Colonic mucosa (tissue), 4 donors: ENCODE results near the gene ARHGAP22. TPM values are rescaled to one million over a fixed set of nuclear protein-coding genes. Genes with fewer than 3 reads are reported as not detected.

Source experiments
- DNase-seq: peaks from one replicate; pipeline ENCODE4 v3.0.0-alpha.2; 2020
- H3K27ac ChIP-seq: fragments of 200-600 bp; one replicate; pipeline ENCODE4 v1.8.0; 2021
- H3K27me3 ChIP-seq: fragments of 200-600 bp; one replicate; pipeline ENCODE4 v1.8.0; 2021
- H3K36me3 ChIP-seq: fragments of 200-600 bp; one replicate; pipeline ENCODE4 v1.8.0; 2021
- H3K4me1 ChIP-seq: fragments of 200-600 bp; one replicate; pipeline ENCODE4 v1.8.0; 2021; ENCODE audit warnings: mild to moderate bottlenecking
- H3K4me3 ChIP-seq: fragments of 200-600 bp; one replicate; pipeline ENCODE4 v1.8.0; 2021
- H3K9ac ChIP-seq, 2 donors: one replicate each; pipeline ENCODE4 v1.7.0; 2013; ENCODE audit warnings: control low read depth in 2 of 2, low read depth in 2 of 2, low read length in 2 of 2
- H3K9me3 ChIP-seq: fragments of 200-600 bp; one replicate; pipeline ENCODE4 v1.8.0; 2021
- intact Hi-C: fragments of 100-400 bp; cut with DNase I; formaldehyde crosslinking; loops from one replicate; pipeline ENCODE4 v1.14.1; 2022
- total RNA-seq, 2 donors: library from RNA; stranded (reverse); fragmentation: NEBNext Ultra II Directional in 1 of 2; extraction: Animal tissue kit (Norgen Biotek cat#: 25700) in 1 of 2; gene quantifications; one replicate each; pipeline ENCODE4 v1.2.1, GENCODE V29; 2021
- TF ChIP-seq, protein P1 (sequence below): fragments of 200-600 bp; IDR thresholded peaks from one replicate; pipeline ENCODE4 v1.8.0; 2022; ENCODE audit warnings: antibody characterized with exemption, mild to moderate bottlenecking
- donor health status: healthy.
- donor health status: DM: no; HTN: no; CAD: no.
- donor health status: DM: no; HTN: no; CAD: no.

The ARHGAP22 gene
- total RNA-seq, 2 donors from 2014 or later = 0.86 to 1.6 TPM

DNA sequence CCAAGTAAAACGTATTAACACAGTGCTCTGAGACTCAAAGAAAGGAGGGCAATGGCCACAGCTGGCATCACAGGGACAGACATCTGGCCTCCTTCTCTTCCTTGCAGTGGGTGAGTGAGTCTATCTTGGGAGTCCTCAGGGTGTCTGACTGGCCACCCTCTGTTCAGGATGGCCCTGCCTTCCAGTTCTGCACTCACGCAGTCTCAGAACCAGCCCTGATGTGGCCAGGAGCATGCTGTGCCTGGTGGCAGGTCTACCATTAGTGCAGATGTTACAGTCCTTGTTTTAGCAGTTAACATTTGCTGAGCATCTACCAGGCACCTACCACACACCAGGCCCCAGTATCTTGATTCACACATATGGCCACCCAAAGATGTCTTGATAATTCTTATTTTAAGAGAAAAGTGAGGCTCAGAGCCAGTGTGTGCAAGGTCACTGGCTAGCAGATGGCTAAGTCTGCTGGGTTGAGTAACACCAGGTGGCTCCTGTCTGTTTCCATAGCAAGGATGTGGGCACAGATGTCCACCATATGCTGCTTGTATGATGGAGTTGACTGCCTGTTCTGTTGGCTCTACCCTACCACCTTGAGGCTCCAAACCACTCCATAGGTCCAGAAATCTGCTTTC, 23.2 kb upstream of the ARHGAP22 start:
- no peak overlapping the region for H3K9ac ChIP-seq
- DNase-seq = no peak
- H3K4me1 ChIP-seq = no peaks in the 10 kb centered on the region
- TF ChIP-seq, protein P1, sequence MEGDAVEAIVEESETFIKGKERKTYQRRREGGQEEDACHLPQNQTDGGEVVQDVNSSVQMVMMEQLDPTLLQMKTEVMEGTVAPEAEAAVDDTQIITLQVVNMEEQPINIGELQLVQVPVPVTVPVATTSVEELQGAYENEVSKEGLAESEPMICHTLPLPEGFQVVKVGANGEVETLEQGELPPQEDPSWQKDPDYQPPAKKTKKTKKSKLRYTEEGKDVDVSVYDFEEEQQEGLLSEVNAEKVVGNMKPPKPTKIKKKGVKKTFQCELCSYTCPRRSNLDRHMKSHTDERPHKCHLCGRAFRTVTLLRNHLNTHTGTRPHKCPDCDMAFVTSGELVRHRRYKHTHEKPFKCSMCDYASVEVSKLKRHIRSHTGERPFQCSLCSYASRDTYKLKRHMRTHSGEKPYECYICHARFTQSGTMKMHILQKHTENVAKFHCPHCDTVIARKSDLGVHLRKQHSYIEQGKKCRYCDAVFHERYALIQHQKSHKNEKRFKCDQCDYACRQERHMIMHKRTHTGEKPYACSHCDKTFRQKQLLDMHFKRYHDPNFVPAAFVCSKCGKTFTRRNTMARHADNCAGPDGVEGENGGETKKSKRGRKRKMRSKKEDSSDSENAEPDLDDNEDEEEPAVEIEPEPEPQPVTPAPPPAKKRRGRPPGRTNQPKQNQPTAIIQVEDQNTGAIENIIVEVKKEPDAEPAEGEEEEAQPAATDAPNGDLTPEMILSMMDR = no peak
- no peaks in the 10 kb centered on the region for H3K27me3 ChIP-seq
- no peak overlapping the region for H3K27ac ChIP-seq
- H3K4me3 ChIP-seq = no peak overlapping the region
- intact Hi-C loops = no loop called here
- H3K9me3 ChIP-seq = no peaks in the 10 kb centered on the region
- H3K36me3 ChIP-seq = no peaks in the 10 kb centered on the region

DNA sequence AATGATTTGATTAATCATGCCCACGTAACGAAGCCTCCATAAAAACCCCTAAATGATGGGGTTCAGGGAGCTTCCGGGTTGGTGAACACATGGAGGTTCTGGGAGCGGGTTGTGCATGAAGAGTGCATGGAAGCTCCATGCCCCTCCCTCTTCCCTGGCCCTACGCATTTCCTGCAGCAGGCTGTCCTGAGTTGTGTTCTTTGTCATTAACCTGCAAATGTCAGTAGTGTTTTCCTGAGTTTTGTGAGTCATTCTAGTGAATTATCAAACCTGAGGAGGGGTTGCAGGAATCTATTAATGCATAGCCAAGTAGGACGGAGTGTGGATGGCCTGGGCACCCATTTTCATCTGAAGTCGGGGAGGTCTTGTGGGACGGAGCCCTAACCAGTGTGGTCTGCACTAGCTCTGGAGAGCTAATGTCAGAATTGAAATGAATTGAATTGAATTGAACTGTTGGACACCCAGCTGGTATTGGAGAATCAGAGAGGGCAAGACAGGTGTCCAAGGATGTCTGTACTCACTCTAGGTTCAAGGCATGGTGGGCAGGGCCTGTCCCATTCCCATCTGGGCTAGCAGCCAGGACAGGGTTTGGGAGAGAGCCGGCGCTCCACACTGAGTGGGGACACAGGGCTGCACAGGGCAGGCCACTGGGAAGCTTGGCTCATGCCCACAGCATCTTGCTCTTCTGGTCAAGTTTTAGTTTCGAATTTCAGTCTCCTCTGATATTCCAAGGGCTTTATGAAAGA, 22.3 kb upstream of the ARHGAP22 start:
- intact Hi-C loops = no loop called here
- H3K9ac ChIP-seq = no peak overlapping the region
- no peaks in the 10 kb centered on the region for H3K9me3 ChIP-seq
- H3K36me3 ChIP-seq = no peaks in the 10 kb centered on the region
- TF ChIP-seq, protein P1 = no peak
- H3K4me3 ChIP-seq = no peak overlapping the region
- H3K27ac ChIP-seq = no peak overlapping the region
- H3K27me3 ChIP-seq = no peaks in the 10 kb centered on the region
- DNase-seq = no peak
- H3K4me1 ChIP-seq = no peaks in the 10 kb centered on the region

DNA sequence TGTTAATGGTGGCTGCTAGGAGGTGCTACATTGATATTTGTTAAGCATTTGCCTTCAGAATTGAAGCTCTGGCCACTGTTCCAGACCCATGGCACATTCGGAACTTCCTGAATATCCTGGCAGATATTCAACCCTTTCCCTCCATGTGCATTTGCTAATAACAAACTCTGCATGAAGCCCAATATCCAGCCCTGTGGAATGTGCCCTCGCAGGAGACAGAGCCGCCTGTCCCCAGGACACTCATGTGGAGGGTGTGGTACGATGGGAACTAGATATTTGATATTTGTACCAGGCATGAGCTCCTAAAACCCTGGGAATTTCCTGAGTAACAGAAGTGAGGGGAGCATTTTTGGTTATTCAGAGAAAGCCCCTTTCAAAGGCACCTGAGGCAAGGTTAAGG, 21.6 kb upstream of the ARHGAP22 start:
- DNase-seq = no peak
- Histone ChIP-seq H3K27me3 (no peaks in the 10 kb centered on the region), H3K9ac (no peak overlapping the region), H3K36me3 (no peaks in the 10 kb centered on the region), H3K4me3 (no peak overlapping the region), H3K27ac (no peak overlapping the region), H3K4me1 (no peaks in the 10 kb centered on the region), H3K9me3 (no peaks in the 10 kb centered on the region)
- TF ChIP-seq, protein P1 = no peak
- intact Hi-C loops = no loop called here

DNA sequence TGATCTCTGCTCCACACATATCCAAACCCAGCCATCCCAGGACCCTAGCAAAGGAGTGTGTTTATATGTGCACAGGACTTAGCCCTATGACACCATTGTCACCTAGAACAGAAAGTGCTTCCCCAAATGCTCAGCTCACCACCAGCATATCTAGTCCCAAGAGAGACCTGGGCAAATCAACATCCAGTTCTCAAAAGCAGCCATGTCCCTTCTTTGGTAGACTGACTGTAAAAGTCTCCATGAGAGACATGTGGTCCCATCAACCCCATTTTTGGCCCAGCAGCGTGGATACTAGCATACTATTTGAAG, 20.9 kb upstream of the ARHGAP22 start:
- H3K4me3 ChIP-seq = no peak overlapping the region
- H3K36me3 ChIP-seq = no peaks in the 10 kb centered on the region
- intact Hi-C loops = no loop called here
- no peaks in the 10 kb centered on the region for H3K27me3 ChIP-seq
- H3K27ac ChIP-seq = no peak overlapping the region
- no peak for DNase-seq
- no peak overlapping the region for H3K9ac ChIP-seq
- H3K9me3 ChIP-seq = no peaks in the 10 kb centered on the region
- H3K4me1 ChIP-seq = no peaks in the 10 kb centered on the region
- TF ChIP-seq, protein P1 = no peak

DNA sequence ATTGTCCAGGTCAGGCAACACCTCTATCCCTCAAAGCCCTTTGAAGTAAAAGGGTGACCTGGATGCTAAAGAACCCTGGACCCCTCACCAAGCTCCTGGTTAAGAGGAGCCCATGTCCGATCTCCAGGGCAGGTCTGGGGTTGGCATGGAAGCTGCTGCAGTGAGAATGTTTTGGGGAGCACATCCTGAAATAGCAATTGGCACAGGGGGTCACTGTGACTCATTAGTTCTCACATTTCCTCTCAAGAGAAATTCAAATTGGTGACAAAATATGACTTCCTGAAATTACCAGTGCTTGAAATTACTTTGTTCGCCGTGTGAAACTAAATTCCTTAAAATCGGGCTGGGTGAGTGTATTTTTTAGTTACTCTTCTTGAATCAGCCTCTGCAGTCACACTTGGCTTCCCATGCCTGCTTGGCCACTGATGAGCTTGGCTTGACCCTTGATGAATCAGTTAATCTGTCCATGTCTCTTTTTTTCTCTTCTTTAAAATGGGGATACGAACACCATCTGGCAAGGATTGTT, 18.8 kb upstream of the ARHGAP22 start:
- no peaks in the 10 kb centered on the region for H3K9me3 ChIP-seq
- H3K4me3 ChIP-seq = no peak overlapping the region
- H3K9ac ChIP-seq = no peak overlapping the region
- intact Hi-C loops = no loop called here
- TF ChIP-seq, protein P1 = no peak
- H3K27me3 ChIP-seq = no peaks in the 10 kb centered on the region
- no peaks in the 10 kb centered on the region for H3K4me1 ChIP-seq
- DNase-seq = no peak
- no peaks in the 10 kb centered on the region for H3K36me3 ChIP-seq
- no peak overlapping the region for H3K27ac ChIP-seq
